Progenitor cell of endocrine pancreas (in vitro differentiated cells): ENCODE measurements around the gene PLCB4. TPM values are rescaled to one million over a fixed set of nuclear protein-coding genes. Genes with fewer than 3 reads are reported as not detected.

Experiments used
- DNase-seq: peaks from one replicate; pipeline ENCODE4 v3.0.0; 2021; ENCODE audit warnings: low spot score; ENCODE audit not compliant: unreplicated experiment
- H3K27ac Mint-ChIP-seq: 2 replicates; pipeline ENCODE4 v1.8.0; 2021; ENCODE audit warnings: mild to moderate bottlenecking, moderate library complexity, mixed read lengths
- H3K27me3 Mint-ChIP-seq: 2 replicates; pipeline ENCODE4 v1.8.0; 2021; ENCODE audit warnings: mixed read lengths
- H3K36me3 Mint-ChIP-seq: 2 replicates; pipeline ENCODE4 v1.8.0; 2022; ENCODE audit warnings: mixed read lengths; ENCODE audit not compliant: insufficient read depth
- H3K4me1 Mint-ChIP-seq: 2 replicates; pipeline ENCODE4 v1.8.0; 2021; ENCODE audit warnings: low read depth, mixed read lengths
- H3K4me3 Mint-ChIP-seq: 2 replicates; pipeline ENCODE4 v1.8.0; 2021; ENCODE audit warnings: low read depth, mild to moderate bottlenecking, moderate library complexity, mixed read lengths
- H3K9me3 Mint-ChIP-seq: 2 replicates; pipeline ENCODE4 v1.8.0; 2021; ENCODE audit warnings: low read depth, mixed read lengths
- total RNA-seq: library from RNA; stranded (reverse); gene quantifications from 2 replicates; pipeline ENCODE4 v1.2.1, GENCODE V29; 2021
- TF ChIP-seq, protein P1 (sequence below): fragments of 200-600 bp; sonication (generic); IDR thresholded peaks from one replicate; pipeline ENCODE4 v1.5.0; 2021; ENCODE audit warnings: antibody characterized with exemption, mild to moderate bottlenecking; ENCODE audit not compliant: unreplicated experiment

The PLCB4 gene
- total RNA-seq, 1 donor from 2014 or later, result 17.2 TPM

DNA sequence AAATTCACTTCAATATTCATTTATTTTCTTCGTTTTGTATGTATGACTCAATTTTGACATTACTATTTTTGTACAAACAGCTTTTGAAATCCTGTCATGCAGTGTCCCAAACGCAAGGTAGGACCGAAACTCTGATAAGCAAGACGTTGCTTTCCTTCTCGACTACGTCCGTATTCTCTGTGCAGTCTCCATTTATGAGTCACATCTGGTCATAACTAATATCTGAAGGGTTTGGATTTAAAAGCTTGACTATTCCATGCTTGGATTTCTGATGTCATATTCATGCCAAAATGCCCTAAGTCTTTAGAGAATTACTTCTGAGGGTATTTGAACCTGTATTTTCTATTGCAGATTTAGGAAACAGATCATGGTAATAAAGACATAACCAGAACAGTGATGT lies 407.8 kb downstream of the PLCB4 start:
- Mint-ChIP-seq H3K27ac (no peak overlapping the region), H3K36me3 (no peaks in the 10 kb centered on the region), H3K27me3 (no peaks in the 10 kb centered on the region), H3K4me3 (no peak overlapping the region), H3K4me1 (no peaks in the 10 kb centered on the region), H3K9me3 (no peaks in the 10 kb centered on the region)
- TF ChIP-seq, protein P1, sequence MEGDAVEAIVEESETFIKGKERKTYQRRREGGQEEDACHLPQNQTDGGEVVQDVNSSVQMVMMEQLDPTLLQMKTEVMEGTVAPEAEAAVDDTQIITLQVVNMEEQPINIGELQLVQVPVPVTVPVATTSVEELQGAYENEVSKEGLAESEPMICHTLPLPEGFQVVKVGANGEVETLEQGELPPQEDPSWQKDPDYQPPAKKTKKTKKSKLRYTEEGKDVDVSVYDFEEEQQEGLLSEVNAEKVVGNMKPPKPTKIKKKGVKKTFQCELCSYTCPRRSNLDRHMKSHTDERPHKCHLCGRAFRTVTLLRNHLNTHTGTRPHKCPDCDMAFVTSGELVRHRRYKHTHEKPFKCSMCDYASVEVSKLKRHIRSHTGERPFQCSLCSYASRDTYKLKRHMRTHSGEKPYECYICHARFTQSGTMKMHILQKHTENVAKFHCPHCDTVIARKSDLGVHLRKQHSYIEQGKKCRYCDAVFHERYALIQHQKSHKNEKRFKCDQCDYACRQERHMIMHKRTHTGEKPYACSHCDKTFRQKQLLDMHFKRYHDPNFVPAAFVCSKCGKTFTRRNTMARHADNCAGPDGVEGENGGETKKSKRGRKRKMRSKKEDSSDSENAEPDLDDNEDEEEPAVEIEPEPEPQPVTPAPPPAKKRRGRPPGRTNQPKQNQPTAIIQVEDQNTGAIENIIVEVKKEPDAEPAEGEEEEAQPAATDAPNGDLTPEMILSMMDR, result no peak
- DNase-seq, result no peak

DNA sequence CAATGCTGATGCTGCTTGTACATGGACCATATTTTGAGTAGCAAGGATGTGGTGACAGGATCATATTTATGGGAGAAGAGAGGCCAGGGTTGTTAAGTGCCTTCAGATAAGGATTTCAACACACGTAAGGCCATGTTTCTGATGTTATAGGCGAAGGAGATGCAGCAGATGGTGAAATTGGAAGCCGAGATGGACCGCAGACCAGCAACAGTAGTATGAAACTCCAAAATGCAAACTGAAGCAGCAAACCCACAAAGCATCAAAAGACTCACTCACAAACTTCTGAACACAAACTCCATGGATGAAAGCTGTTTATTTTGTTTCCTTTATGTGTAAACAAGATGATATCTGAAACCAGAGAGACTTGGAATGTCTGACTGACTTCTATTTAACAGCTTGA lies 409.9 kb downstream of the PLCB4 start:
- DNase-seq, result no peak
- H3K27me3 Mint-ChIP-seq, result peaks cover 5% of the 10 kb centered on the region

GRCh38 chr20:9480066-9480465 lies 411.2 kb downstream of the PLCB4 start:
- H3K9me3 Mint-ChIP-seq, result no peaks in the 10 kb centered on the region
- DNase-seq, result no peak
- no peak overlapping the region for H3K4me3 Mint-ChIP-seq
- no peak overlapping the region for H3K27ac Mint-ChIP-seq
- peaks cover 5% of the 10 kb centered on the region for H3K27me3 Mint-ChIP-seq
- H3K4me1 Mint-ChIP-seq, result no peaks in the 10 kb centered on the region
- no peaks in the 10 kb centered on the region for H3K36me3 Mint-ChIP-seq
- TF ChIP-seq, protein P1, result no peak

More for the DNA sequence above, 409.9 kb downstream of the PLCB4 start:
- H3K9me3 Mint-ChIP-seq, result no peaks in the 10 kb centered on the region
- TF ChIP-seq, protein P1, result no peak
- H3K27ac Mint-ChIP-seq, result no peak overlapping the region
- H3K4me3 Mint-ChIP-seq, result no peak overlapping the region
- H3K36me3 Mint-ChIP-seq, result no peaks in the 10 kb centered on the region
- H3K4me1 Mint-ChIP-seq, result no peaks in the 10 kb centered on the region

DNA sequence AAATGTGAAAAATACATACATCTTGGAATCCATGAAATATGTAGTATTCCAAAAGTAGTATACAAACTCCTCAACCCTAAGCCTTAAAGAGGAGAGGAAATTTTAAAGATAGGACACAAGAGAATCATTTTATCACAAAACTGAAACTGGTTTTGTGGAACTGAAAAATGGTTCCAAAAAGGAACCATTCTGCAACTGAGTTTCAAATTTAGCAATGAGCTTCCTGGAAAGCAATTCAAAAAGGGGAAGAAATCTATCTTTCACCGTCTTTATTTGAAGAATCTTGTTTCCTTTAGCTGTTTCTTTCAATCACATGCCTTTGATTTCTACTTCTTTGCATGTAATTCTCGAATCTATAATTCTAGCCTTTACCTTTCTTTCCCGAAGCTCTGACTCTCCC lies 413.3 kb downstream of the PLCB4 start:
- TF ChIP-seq, protein P1, result no peak
- Mint-ChIP-seq H3K4me3 (no peak overlapping the region), H3K4me1 (no peaks in the 10 kb centered on the region), H3K36me3 (no peaks in the 10 kb centered on the region), H3K9me3 (no peaks in the 10 kb centered on the region), H3K27me3 (peaks cover 5% of the 10 kb centered on the region), H3K27ac (no peak overlapping the region)
- no peak for DNase-seq

DNA sequence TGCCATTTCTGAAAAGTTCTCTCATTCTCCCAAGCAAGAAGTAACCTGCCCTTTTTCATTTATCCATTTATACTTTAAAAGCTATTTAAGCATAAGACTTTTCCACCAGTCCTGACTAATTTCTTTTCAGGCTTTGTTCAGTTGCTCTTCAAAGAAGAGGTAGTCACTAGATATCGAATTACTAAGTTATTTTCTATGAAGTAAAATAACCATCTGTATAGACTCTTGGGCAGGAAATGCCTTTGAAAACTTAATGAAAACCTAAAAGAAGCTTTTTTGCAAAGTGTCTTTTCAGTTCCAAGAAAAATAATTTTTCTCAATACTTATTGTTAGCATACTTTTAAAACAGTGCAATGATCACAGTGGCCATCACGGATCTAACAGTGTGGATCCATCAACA lies 414.2 kb downstream of the PLCB4 start:
- TF ChIP-seq, protein P1, result no peak
- Mint-ChIP-seq H3K4me1 (no peaks in the 10 kb centered on the region), H3K27ac (no peak overlapping the region), H3K36me3 (no peaks in the 10 kb centered on the region), H3K4me3 (no peak overlapping the region), H3K9me3 (no peaks in the 10 kb centered on the region), H3K27me3 (peaks cover 5% of the 10 kb centered on the region)
- no peak for DNase-seq
